Breast epithelium (tissue), 4 donors: ENCODE data around the gene PLXNA2. TPM values are rescaled to one million over a fixed set of nuclear protein-coding genes. Genes with fewer than 3 reads are reported as not detected.

ENCODE experiments used
- DNase-seq, 2 donors: peaks; one replicate each; pipeline ENCODE4 v3.0.0-alpha.2; 2019; ENCODE audit warnings: low spot score in 2 of 2
- H3K27ac ChIP-seq, 2 donors: fragments of 200-600 bp; sonication (generic) in 1 of 2; one replicate each; pipeline ENCODE4 v1.5.1; 2016 to 2019; ENCODE audit warnings: mild to moderate bottlenecking in 1 of 2
- H3K27me3 ChIP-seq, 2 donors: fragments of 200-600 bp; sonication (generic) in 1 of 2; one replicate each; pipeline versions ENCODE4 v1.5.1 to v1.6.0; 2017 to 2019; ENCODE audit warnings: control low read depth in 1 of 2, mild to moderate bottlenecking in 1 of 2
- H3K36me3 ChIP-seq: fragments of 200-600 bp; one replicate; pipeline ENCODE4 v1.5.1; 2019
- H3K4me1 ChIP-seq, 2 donors: fragments of 200-600 bp; sonication (generic); one replicate each; pipeline ENCODE4 v1.5.1; 2016 to 2019; ENCODE audit warnings: control low read depth in 1 of 2
- H3K4me3 ChIP-seq, 3 donors: fragments of 200-600 bp; sonication (generic); 1 replicate in 2 of 3; 2 replicates in 1 of 3; pipeline ENCODE4 v1.5.1; 2016 to 2019; ENCODE audit warnings: mild to moderate bottlenecking in 3 of 3, moderate library complexity in 2 of 3
- H3K9me3 ChIP-seq, 2 donors: fragments of 200-600 bp; sonication (generic) in 1 of 2; one replicate each; pipeline ENCODE4 v1.5.1; 2016 to 2019; ENCODE audit warnings: control low read depth in 1 of 2
- CTCF ChIP-seq, 3 donors: fragments of 450-650 bp; IDR thresholded peaks; one replicate each; pipeline ENCODE4 v1.5.1; 2016 to 2017; ENCODE audit warnings: antibody characterized with exemption in 3 of 3, mild to moderate bottlenecking in 3 of 3, moderate library complexity in 3 of 3
- POLR2A ChIP-seq: fragments of 450-650 bp; IDR thresholded peaks from one replicate; pipeline ENCODE4 v1.6.1; 2016; ENCODE audit warnings: antibody characterized with exemption, mild to moderate bottlenecking, moderate library complexity
- POLR2AphosphoS5 ChIP-seq, 3 donors: sonication (generic); formaldehyde crosslinking; IDR thresholded peaks; one replicate each; pipeline ENCODE4 v1.6.1; 2017; ENCODE audit warnings: antibody characterized with exemption in 3 of 3
- intact Hi-C: fragments of 100-400 bp; cut with DNase I; formaldehyde crosslinking; loops from one replicate; pipeline ENCODE4 v1.15.1; 2023; ENCODE audit warnings: low total_unique reads
- total RNA-seq, 3 donors: library from RNA; depleted of rRNA; stranded (reverse); fragments of >200 nt; gene quantifications; one replicate each; pipeline ENCODE4 v1.1.0, GENCODE V29; 2016

The PLXNA2 gene
- total RNA-seq, 3 donors from 2014 or later, result 11.3 to 18.2 (median 11.5) TPM

- no peak for DNase-seq
- no peak overlapping the region for H3K4me3 ChIP-seq
- H3K27ac ChIP-seq, result no peak overlapping the region
- no peaks in the 10 kb centered on the region for H3K9me3 ChIP-seq
- TF ChIP-seq CTCF (IDR thresholded peaks at IDR 0.05), result peak in 1 of 3 donors; percentile 25
- no peak for TF ChIP-seq POLR2A
- TF ChIP-seq POLR2AphosphoS5 (IDR thresholded peaks at IDR 0.05), result no peak
- H3K4me1 ChIP-seq, result no peaks in the 10 kb centered on the region
- intact Hi-C loops, result loop anchor here (2.0 kb wide), 1 partner anchor 153 kb away; no protein-coding TSS in a partner anchor
- no peaks in the 10 kb centered on the region for H3K36me3 ChIP-seq
- H3K27me3 ChIP-seq, result no peaks in the 10 kb centered on the region
Measured at GRCh38 chr1:208251911-208252835, 8.0 kb upstream of the PLXNA2 start.

- no peaks in the 10 kb centered on the region for H3K27me3 ChIP-seq
- TF ChIP-seq POLR2AphosphoS5 (IDR thresholded peaks at IDR 0.05) (no peak), CTCF (IDR thresholded peaks at IDR 0.05) (no peak), POLR2A (no peak)
- no peak overlapping the region for H3K27ac ChIP-seq
- H3K36me3 ChIP-seq, result no peaks in the 10 kb centered on the region
- intact Hi-C loops, result no loop called here
- no peaks in the 10 kb centered on the region for H3K4me1 ChIP-seq
- H3K4me3 ChIP-seq, result no peak overlapping the region
- DNase-seq, result no peak
- no peaks in the 10 kb centered on the region for H3K9me3 ChIP-seq
Measured at GRCh38 chr1:208251015-208251414, 6.8 kb upstream of the PLXNA2 start.

DNA sequence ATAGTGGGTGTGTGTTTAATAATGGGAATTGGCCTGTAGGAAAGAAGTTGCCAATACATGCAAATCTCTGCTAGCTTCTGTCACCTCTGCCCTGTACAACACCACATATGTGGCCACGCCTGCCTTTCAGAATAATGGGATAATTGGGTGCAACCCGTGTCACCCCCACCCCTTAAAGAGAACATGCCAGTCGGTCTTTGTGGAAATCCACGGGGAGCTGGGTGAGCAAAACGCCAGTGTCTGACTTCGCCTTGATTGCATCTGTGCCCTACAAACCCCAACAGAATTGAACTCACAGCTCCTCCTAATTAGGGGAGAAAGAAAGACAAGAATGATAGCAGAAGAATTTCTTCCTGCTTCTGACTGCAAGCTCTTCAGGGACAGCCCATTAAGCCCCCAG lies 6.4 kb upstream of the PLXNA2 start:
- Histone ChIP-seq H3K4me1 (no peaks in the 10 kb centered on the region), H3K4me3 (no peak overlapping the region), H3K27me3 (no peaks in the 10 kb centered on the region), H3K27ac (no peak overlapping the region), H3K36me3 (no peaks in the 10 kb centered on the region), H3K9me3 (no peaks in the 10 kb centered on the region)
- no peak for TF ChIP-seq POLR2A
- intact Hi-C loops, result no loop called here
- no peak for DNase-seq

DNA sequence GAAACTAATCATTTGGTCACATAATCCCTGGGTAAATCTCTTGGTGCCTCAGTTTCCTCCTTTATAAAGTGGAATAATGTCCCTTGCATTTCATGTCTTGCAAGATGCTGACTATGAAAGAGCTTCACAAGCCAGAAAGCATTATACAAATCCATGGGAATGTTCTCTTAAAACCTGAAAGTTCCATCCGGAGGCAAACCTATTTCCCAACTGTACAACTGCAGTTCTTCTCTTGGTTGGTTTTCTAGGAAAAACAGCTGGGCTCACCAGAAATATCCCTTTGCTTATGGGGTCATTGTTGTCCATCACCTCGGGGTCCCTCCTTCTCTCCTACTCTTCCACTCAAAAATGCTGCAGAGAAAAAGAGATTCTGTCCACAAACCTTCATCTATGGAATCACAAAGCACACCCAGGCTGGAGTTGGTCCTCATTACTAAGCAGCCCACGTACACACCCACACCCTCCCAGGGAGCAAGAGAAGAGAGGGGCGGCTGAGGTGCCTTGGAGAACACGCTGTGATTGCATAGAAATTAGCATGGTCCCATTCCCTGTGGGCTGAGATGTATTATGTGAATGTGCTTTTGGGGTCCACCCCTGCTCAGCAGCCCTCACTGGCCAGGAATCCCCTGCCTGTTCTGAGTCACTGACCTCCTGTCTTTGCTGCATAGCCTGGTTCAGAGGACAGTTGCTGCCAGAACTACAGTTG lies 5.0 kb upstream of the PLXNA2 start:
- TF ChIP-seq POLR2AphosphoS5 (IDR thresholded peaks at IDR 0.05), result no peak
- TF ChIP-seq CTCF (IDR thresholded peaks at IDR 0.05), result no peak
- TF ChIP-seq POLR2A, result no peak
- intact Hi-C loops, result no loop called here
- no peaks in the 10 kb centered on the region for H3K36me3 ChIP-seq
- H3K27ac ChIP-seq, result no peak overlapping the region
- DNase-seq, result no peak
- H3K9me3 ChIP-seq, result no peaks in the 10 kb centered on the region
- H3K4me1 ChIP-seq, result no peaks in the 10 kb centered on the region
- no peak overlapping the region for H3K4me3 ChIP-seq
- H3K27me3 ChIP-seq, result no peaks in the 10 kb centered on the region

DNA sequence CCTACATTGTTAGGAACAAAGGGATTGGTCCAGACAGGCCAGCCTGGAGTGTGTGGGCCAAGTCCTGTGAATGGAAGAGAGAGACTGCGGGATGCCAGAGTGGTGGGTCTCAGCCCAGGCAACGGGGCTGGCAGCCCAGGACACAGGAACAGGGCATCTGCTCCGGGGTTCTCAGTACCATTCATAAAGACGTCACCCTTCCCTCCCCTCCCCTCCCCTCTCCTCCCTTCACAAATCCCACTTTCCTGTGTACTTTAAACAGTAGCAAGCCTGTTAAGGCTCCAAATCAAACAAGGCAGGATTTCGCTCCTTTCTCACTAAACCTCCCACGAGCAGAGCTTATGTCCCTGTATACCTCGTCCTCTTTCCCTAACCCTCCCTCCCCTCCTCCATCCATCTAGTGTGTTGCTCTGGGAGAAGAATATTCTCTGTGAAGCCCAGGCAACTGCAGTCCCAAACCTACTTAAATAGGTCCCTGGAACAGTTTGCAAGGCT lies 4.2 kb upstream of the PLXNA2 start:
- Histone ChIP-seq H3K4me1 (no peaks in the 10 kb centered on the region), H3K27me3 (no peaks in the 10 kb centered on the region), H3K9me3 (no peaks in the 10 kb centered on the region), H3K36me3 (no peaks in the 10 kb centered on the region), H3K27ac (no peak overlapping the region), H3K4me3 (no peak overlapping the region)
- TF ChIP-seq POLR2A (no peak), POLR2AphosphoS5 (IDR thresholded peaks at IDR 0.05) (no peak), CTCF (IDR thresholded peaks at IDR 0.05) (no peak)
- no peak for DNase-seq
- intact Hi-C loops, result no loop called here
